ENCODE results near the gene ARHGEF6. TPM values are rescaled to one million over a fixed set of nuclear protein-coding genes. Genes with fewer than 3 reads are reported as not detected.

The ARHGEF6 gene
- total RNA-seq, 2 experiments from 2014 or later, result 44.5 to 53.6 TPM

GRCh38 chrX:136765821-136766356 is 14.8 kb downstream of the ARHGEF6 start:
- H3K27me3 Mint-ChIP-seq, result no peaks in the 10 kb centered on the region
- ATAC-seq (no peak), DNase-seq (no peak)
- ChIA-PET CTCF (interaction anchor here (2.2 to 3.1 kb wide), 2 partner anchors 9 to 13 kb away, joined by 9 to 16 read pairs; no protein-coding TSS in a partner anchor), POLR2A (interaction anchor here (0.6 kb wide), 1 partner anchor 167 kb away, joined by 3 read pairs; no protein-coding TSS in a partner anchor)
- no peaks in the 10 kb centered on the region for H3K9me3 Mint-ChIP-seq (ENCODE audit: low read depth)
- H3K27ac Mint-ChIP-seq, result no peak overlapping the region
- peaks cover 8% of the 10 kb centered on the region for H3K36me3 Mint-ChIP-seq (ENCODE audit: low read depth)
- intact Hi-C loops (cut with DNase I, micrococcal nuclease), result loop anchor here (2.0 to 5.0 kb wide), 6 partner anchors 15 to 179 kb away; partner anchors contain the start of gene ARHGEF6 (in 1 of the 2)
- peaks cover 53% of the 10 kb centered on the region for H3K4me1 Mint-ChIP-seq
- H3K4me3 Mint-ChIP-seq, result peak overlapping the region; percentile 73

GRCh38 chrX:136764206-136764605 is 16.5 kb downstream of the ARHGEF6 start:
- H3K36me3 Mint-ChIP-seq (ENCODE audit: low read depth), result peaks cover 11% of the 10 kb centered on the region
- peaks cover 51% of the 10 kb centered on the region for H3K4me1 Mint-ChIP-seq
- H3K27ac Mint-ChIP-seq, result no peak overlapping the region
- H3K27me3 Mint-ChIP-seq, result no peaks in the 10 kb centered on the region
- intact Hi-C loops (cut with DNase I, micrococcal nuclease), result no loop called here
- POLR2A ChIA-PET, result interaction anchor here (1.3 kb wide), 1 partner anchor 11 kb away, joined by 11 read pairs; no protein-coding TSS in a partner anchor
- CTCF ChIA-PET, result interaction anchor here (1.0 kb wide), 1 partner anchor 13 kb away, joined by 3 read pairs; no protein-coding TSS in a partner anchor
- H3K9me3 Mint-ChIP-seq (ENCODE audit: low read depth), result no peaks in the 10 kb centered on the region
- no peak overlapping the region for H3K4me3 Mint-ChIP-seq
- DNase-seq (no peak), ATAC-seq (no peak)

- POLR2A ChIA-PET, result interaction anchor here (0.6 kb wide), 1 partner anchor 36 kb away, joined by 3 read pairs; no protein-coding TSS in a partner anchor
- intact Hi-C loops (cut with DNase I, micrococcal nuclease), result no loop called here
- DNase-seq (no peak), ATAC-seq (peak; percentile 59)
- Mint-ChIP-seq H3K27me3 (no peaks in the 10 kb centered on the region), H3K27ac (peak overlapping the region; percentile 68), H3K36me3 (ENCODE audit: low read depth) (peaks cover 11% of the 10 kb centered on the region), H3K9me3 (ENCODE audit: low read depth) (no peaks in the 10 kb centered on the region), H3K4me3 (no peak overlapping the region), H3K4me1 (peaks cover 48% of the 10 kb centered on the region)
- CTCF ChIA-PET, result no interaction called here
These were observed 17.8 kb downstream of the ARHGEF6 start for GRCh38 chrX:136762820-136763452.

GRCh38 chrX:136761421-136761820 is 19.3 kb downstream of the ARHGEF6 start:
- Mint-ChIP-seq H3K27ac (no peak overlapping the region), H3K4me3 (no peak overlapping the region), H3K27me3 (no peaks in the 10 kb centered on the region), H3K4me1 (peaks cover 54% of the 10 kb centered on the region), H3K36me3 (ENCODE audit: low read depth) (peaks cover 16% of the 10 kb centered on the region), H3K9me3 (ENCODE audit: low read depth) (no peaks in the 10 kb centered on the region)
- ChIA-PET CTCF (interaction anchor here (1.0 kb wide), 1 partner anchor 22 kb away, joined by 3 read pairs; no protein-coding TSS in a partner anchor), POLR2A (no interaction called here)
- intact Hi-C loops (cut with DNase I, micrococcal nuclease), result no loop called here
- DNase-seq (no peak), ATAC-seq (no peak)

GRCh38 chrX:136759968-136760367 is 20.8 kb downstream of the ARHGEF6 start:
- H3K9me3 Mint-ChIP-seq (ENCODE audit: low read depth), result no peaks in the 10 kb centered on the region
- H3K4me3 Mint-ChIP-seq, result no peak overlapping the region
- ATAC-seq, result peak; percentile 59
- peaks cover 52% of the 10 kb centered on the region for H3K4me1 Mint-ChIP-seq
- ChIA-PET POLR2A (no interaction called here), CTCF (interaction anchor here (1.3 kb wide), 1 partner anchor 33 kb away, joined by 3 read pairs; no protein-coding TSS in a partner anchor)
- DNase-seq, result no peak
- no peaks in the 10 kb centered on the region for H3K27me3 Mint-ChIP-seq
- intact Hi-C loops (cut with DNase I, micrococcal nuclease), result no loop called here
- H3K36me3 Mint-ChIP-seq (ENCODE audit: low read depth), result peaks cover 16% of the 10 kb centered on the region
- H3K27ac Mint-ChIP-seq, result peak overlapping the region; percentile 53

GRCh38 chrX:136755411-136755810 is 25.3 kb downstream of the ARHGEF6 start:
- Mint-ChIP-seq H3K27me3 (no peaks in the 10 kb centered on the region), H3K36me3 (ENCODE audit: low read depth) (peaks cover 16% of the 10 kb centered on the region), H3K9me3 (ENCODE audit: low read depth) (no peaks in the 10 kb centered on the region), H3K27ac (no peak overlapping the region), H3K4me1 (peaks cover 71% of the 10 kb centered on the region), H3K4me3 (no peak overlapping the region)
- ATAC-seq (no peak), DNase-seq (no peak)
- CTCF ChIA-PET, result interaction anchor here (2.3 kb wide), 1 partner anchor 11 kb away, joined by 9 read pairs; no protein-coding TSS in a partner anchor
- POLR2A ChIA-PET, result interaction anchor here (0.6 kb wide), 1 partner anchor 121 kb away, joined by 4 read pairs; no protein-coding TSS in a partner anchor
- intact Hi-C loops (cut with DNase I, micrococcal nuclease), result no loop called here

GRCh38 chrX:136754651-136755050 is 26.1 kb downstream of the ARHGEF6 start:
- CTCF ChIA-PET, result interaction anchor here (0.7 kb wide), 1 partner anchor 9 kb away, joined by 4 read pairs; no protein-coding TSS in a partner anchor

GRCh38 chrX:136752796-136753195 is 27.9 kb downstream of the ARHGEF6 start:
- H3K27ac Mint-ChIP-seq, result peak overlapping the region; percentile 47
- no peak for DNase-seq
- peaks cover 9% of the 10 kb centered on the region for H3K36me3 Mint-ChIP-seq (ENCODE audit: low read depth)
- CTCF ChIA-PET, result interaction anchor here (0.8 to 2.1 kb wide), 6 partner anchors 14 to 201 kb away, joined by 3 to 16 read pairs (median 5); no protein-coding TSS in a partner anchor
- peaks cover 82% of the 10 kb centered on the region for H3K4me1 Mint-ChIP-seq
- POLR2A ChIA-PET, result interaction anchor here (1.0 to 1.4 kb wide), 2 partner anchors 11 to 119 kb away, joined by 3 to 11 read pairs; no protein-coding TSS in a partner anchor
- no peak for ATAC-seq
- H3K4me3 Mint-ChIP-seq, result no peak overlapping the region
- no peaks in the 10 kb centered on the region for H3K9me3 Mint-ChIP-seq (ENCODE audit: low read depth)
- intact Hi-C loops (cut with DNase I, micrococcal nuclease), result no loop called here
- no peaks in the 10 kb centered on the region for H3K27me3 Mint-ChIP-seq

More at GRCh38 chrX:136754651-136755050, 26.1 kb downstream of the ARHGEF6 start:
- no peak overlapping the region for H3K4me3 Mint-ChIP-seq
- POLR2A ChIA-PET, result no interaction called here
- no peaks in the 10 kb centered on the region for H3K27me3 Mint-ChIP-seq
- H3K4me1 Mint-ChIP-seq, result peaks cover 71% of the 10 kb centered on the region
- intact Hi-C loops (cut with DNase I, micrococcal nuclease), result no loop called here
- H3K36me3 Mint-ChIP-seq (ENCODE audit: low read depth), result peaks cover 14% of the 10 kb centered on the region
- ATAC-seq (peak; percentile 17), DNase-seq (peak; percentile 59)
- H3K9me3 Mint-ChIP-seq (ENCODE audit: low read depth), result no peaks in the 10 kb centered on the region
- H3K27ac Mint-ChIP-seq, result no peak overlapping the region

GRCh38 chrX:136752346-136752745 is 28.4 kb downstream of the ARHGEF6 start:
- intact Hi-C loops (cut with DNase I, micrococcal nuclease), result no loop called here
- Mint-ChIP-seq H3K4me1 (peaks cover 84% of the 10 kb centered on the region), H3K27ac (peak overlapping the region; percentile 47), H3K9me3 (ENCODE audit: low read depth) (no peaks in the 10 kb centered on the region), H3K36me3 (ENCODE audit: low read depth) (peaks cover 11% of the 10 kb centered on the region), H3K27me3 (no peaks in the 10 kb centered on the region), H3K4me3 (no peak overlapping the region)
- POLR2A ChIA-PET, result interaction anchor here (1.0 to 1.4 kb wide), 2 partner anchors 12 to 120 kb away, joined by 3 to 11 read pairs; no protein-coding TSS in a partner anchor
- CTCF ChIA-PET, result interaction anchor here (0.8 to 2.1 kb wide), 6 partner anchors 14 to 201 kb away, joined by 3 to 16 read pairs (median 5); no protein-coding TSS in a partner anchor
- ATAC-seq (no peak), DNase-seq (no peak)

- ATAC-seq (peak; percentile 84), DNase-seq (peak; percentile 17)
- Mint-ChIP-seq H3K27ac (peak overlapping the region; percentile 79), H3K9me3 (ENCODE audit: low read depth) (no peaks in the 10 kb centered on the region), H3K27me3 (no peaks in the 10 kb centered on the region), H3K4me3 (no peak overlapping the region), H3K36me3 (ENCODE audit: low read depth) (peaks cover 13% of the 10 kb centered on the region), H3K4me1 (peaks cover 89% of the 10 kb centered on the region)
- ChIA-PET CTCF (interaction anchor here (1.3 kb wide), 1 partner anchor 14 kb away, joined by 3 read pairs; no protein-coding TSS in a partner anchor), POLR2A (no interaction called here)
- intact Hi-C loops (cut with DNase I, micrococcal nuclease), result loop anchor here in 1 of 2 experiments (2.0 kb wide), 1 partner anchor 28 kb away; no protein-coding TSS in a partner anchor
These were observed 30.4 kb downstream of the ARHGEF6 start for GRCh38 chrX:136750364-136750763.

Measured in activated CD4-positive, alpha-beta T cell treated with anti-CD3 and anti-CD28 coated beads for 36 hours (primary cell).